Activated effector memory CD4-positive, alpha-beta T cell treated with Interleukin-2 at 50 U/mL for 16 hours (primary cell): ENCODE data around the gene ATXN2.
"Not testable (repeated sequence)": the region's sequence is repeated elsewhere in the genome, so short reads cannot be mapped to it uniquely, and the experiment has no call there.

Experiments used
- DNase-seq: peaks from one replicate; pipeline ENCODE4 v3.0.0-alpha.2; 2020

The ATXN2 gene

DNA sequence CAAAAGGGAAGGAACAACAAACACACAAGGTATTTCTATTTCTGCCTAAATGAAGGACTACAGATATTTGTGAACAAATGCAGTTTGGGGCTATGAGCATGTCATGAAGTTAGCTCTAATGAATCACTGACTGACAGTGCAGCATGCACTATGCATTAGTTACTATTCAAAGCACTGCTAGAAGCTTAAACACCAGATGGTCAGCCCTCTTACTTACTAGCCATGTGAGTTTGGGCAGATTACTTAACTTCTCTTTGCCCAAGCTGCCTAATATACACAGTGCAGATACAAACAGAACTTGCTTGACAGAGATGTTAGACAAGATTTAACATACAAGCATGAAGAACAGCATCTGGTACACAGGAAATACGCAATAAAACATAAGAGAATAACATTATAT, 96.0 kb downstream of the ATXN2 start:
- DNase-seq: no peak

GRCh38 chr12:111494676-111495075, 104.4 kb downstream of the ATXN2 start:
- DNase-seq: no peak

- not testable (repeated sequence) for DNase-seq
These were observed 106.1 kb downstream of the ATXN2 start for GRCh38 chr12:111492979-111493378.

DNA sequence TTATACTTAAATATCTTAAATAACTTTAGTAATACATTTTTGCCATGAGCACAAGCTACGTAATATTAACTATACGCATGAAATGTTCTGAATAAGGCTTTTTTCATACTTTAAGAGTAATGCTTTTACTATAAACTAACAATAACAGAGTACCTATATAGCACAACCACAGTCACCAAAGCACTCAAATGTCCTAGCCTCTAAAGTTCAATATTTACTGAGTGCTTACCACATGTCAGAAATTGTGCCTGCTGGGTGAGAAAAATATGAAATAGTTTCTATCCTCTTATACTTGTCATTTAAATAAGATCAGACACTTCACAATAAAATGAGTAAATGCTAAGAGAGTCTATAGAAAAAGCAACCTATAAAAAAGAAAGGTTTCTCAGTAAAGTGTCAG, 110.3 kb downstream of the ATXN2 start:
- no peak for DNase-seq

DNA sequence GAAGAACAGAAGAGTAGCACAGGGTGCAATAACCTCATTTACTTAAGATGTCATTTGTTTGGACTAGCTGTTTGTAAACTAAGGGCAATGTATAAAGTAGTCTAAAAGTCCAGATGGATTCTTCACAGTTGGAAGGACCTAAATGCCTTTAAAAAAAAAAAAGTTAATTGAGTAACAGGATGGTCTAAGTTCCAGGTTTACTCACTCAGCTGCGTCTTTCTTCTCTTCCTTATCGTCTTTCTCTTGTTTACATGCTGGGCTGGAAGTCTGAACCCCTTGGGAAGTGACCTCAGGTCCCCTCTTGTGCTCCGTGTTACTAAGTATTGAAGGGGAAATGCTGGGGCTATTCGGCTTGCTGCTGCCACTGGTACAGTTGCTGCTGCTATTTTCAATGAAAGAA, 110.8 kb downstream of the ATXN2 start:
- DNase-seq: no peak

- DNase-seq: no peak
These were observed 116.7 kb downstream of the ATXN2 start for GRCh38 chr12:111482462-111482861.

GRCh38 chr12:111471236-111471635, 127.9 kb downstream of the ATXN2 start:
- no peak for DNase-seq

DNA sequence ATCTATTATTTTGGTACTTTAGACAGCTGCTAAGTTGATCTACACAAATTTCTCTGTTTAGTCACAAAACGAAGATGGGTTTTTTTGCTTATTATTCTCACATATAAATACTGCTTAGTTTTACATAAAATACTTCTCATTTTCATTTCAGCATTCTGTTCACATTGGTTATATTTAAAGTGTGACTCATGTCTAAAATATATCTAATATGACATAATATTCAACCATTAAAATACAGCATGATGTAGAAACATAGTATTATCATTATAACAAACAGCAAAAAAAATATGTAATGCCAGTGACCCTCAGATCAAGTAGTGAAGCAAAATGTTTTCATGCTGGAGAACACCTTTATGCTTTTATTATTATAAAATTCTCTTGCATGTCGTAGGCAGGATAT, 129.7 kb downstream of the ATXN2 start:
- DNase-seq: no peak

GRCh38 chr12:111467857-111468241, 131.3 kb downstream of the ATXN2 start:
- DNase-seq: no peak

DNA sequence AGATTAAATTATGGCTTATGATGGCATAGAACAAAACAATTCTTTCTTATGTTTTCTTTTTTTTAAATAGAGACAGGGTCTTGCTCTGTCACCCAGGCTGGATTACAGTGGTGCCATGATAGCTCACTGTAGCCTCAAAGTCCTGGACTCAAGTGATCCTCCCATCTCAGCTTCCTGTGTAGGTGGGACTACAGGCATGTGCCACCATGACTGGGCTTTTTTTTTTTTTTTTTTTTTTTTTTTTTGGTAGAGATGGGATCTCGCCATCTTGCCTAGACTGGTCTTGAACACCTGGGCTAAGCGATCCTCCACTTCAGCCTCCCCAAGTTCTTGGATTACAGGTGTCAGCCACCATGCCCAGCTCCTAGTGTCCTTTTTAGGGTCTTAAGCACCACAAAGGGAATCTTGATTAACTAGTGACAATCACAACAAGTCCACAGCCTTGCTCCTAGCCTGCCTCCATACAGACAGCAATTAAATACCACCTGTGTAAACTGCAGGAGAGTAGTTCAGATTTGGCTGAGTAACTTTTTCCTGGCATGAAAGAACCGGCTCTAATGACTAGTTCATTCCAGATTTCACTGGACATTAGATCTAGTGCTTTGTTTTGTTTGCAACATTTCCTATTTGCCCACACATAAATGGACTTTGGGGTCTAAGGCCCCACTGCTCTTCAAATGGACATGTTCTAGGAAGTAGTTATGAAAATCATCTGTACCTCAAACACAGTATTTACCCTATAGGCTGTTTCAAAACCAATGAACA, 131.8 kb downstream of the ATXN2 start:
- DNase-seq: no peak

DNA sequence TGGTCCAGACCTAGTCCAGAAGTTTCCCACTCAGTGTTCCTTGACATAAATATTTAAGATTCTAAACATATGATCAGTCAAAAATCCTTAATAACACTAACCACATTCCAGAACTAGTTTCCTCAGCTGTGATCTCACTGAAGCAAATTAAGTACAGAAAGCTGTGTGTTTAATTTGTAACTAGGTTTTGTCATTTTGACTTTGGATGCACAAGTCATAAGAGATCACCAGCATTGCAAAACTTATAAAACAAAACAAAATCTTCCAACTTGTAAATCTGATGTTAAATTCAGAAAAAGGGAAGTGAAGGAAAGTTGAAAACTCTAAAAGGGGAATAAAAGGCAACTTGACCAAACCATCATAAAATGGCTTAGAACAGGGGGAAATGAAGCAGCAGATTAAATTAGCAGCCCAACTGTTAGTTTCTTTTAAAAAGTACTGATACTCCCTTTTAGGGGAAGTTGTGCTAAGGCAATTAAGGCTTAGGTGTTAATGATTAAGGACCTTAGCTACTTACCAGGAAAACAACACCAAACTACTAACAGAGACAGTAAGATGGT, 136.8 kb downstream of the ATXN2 start:
- DNase-seq: no peak

GRCh38 chr12:111460111-111460510, 139.0 kb downstream of the ATXN2 start:
- DNase-seq: not testable (repeated sequence)

- no peak for DNase-seq
These were observed 140.5 kb downstream of the ATXN2 start for GRCh38 chr12:111458546-111459172.

- no peak for DNase-seq
These were observed 141.5 kb downstream of the ATXN2 start for GRCh38 chr12:111457577-111457976.

GRCh38 chr12:111457071-111457470, 142.0 kb downstream of the ATXN2 start:
- DNase-seq: no peak

- no peak for DNase-seq
These were observed 143.4 kb downstream of the ATXN2 start for GRCh38 chr12:111455448-111456320.

DNA sequence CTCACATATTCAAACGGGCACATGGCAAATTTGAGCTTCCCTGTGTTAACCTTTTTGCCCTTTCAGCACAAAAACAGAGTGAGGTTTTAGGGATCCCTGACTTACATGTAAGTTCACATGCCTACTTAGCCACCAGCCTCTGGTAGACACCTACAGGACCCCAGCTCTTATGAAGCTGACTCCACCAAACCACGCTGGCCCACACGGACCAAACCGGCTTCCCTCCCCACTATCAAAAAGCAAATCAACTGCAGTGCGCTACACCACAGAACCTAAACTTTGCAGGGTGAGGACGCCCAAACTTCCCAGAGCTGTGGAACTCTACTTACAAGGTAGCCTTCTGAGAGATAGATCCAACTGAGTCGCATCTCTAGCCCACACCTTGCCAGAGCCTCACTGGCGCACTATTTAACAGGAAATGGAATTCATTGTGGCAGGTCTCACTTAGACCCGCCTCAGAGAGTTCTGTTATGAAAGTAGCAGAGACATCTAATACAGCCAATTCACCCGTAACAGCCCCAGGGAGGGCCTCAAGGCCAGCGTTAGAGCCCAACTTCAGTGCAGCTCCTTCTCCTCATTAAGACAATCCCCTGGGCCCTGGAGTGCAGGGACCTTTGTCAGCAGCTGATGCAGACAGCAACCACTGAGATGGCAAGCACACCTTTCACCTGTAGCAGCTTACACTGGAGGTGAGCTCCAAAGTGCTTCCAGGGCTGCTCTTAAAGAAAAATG, 144.2 kb downstream of the ATXN2 start:
- DNase-seq: no peak

DNA sequence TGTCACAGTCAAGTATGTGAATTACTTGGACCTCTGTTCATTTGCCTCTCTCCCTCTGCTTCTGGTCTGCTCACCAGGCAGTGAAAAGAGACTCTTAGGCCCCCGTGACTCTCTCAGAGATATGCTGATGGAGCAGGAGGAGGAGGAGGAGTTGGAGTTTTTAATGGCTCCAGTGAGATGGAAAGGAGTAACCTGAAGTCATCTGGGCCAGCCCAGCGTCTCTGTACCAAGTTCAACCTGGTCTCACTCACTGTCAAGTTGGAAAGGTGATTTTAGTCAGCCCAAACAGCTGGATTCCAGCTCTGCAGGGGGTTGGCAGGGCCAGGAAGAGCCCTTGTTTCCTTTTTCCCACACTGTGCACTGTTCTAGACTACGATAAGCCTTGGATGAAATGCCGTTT, 144.8 kb downstream of the ATXN2 start:
- DNase-seq: no peak

DNA sequence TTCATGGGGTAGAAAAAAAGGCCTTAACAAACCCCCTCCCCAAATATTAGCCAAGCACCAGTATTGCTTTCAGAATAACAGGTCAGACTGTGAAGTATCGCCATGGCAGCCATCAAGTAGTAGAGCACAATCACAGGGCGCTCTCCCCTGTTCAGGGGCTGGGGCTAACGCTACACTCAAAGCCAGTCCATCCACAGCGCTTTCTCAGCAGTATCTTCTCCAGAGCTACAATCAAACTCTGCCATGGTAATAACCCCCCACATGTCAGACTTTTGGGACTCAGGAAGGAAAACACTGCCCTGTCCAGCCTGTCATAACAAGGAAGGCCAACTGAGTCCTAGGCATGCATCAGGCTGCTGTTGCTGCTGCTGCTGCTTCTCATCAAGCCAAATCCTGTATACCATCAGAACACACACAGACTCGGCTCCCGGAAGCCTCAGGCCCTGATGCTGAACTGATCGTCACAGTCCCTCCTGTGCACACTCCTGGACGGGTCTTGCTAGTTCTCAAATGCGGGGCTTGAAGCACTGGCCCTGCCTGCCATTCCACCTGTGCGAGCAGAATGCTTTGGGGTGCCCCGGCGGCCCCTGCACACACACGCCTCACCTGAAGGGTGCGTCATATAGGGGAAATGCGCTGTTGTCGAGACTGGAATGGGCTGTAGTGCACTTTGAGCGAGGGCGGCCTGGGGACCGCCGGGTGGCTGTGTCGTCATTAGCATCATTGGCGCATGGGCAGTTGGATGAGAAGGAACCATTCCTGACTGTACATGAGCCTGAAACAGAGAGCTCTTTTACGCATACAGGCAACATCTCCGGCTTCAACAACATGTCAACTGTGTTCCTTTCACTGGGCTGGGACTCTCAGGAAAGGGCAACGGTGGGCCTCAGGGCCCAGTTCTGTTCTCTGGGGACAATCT, 145.8 kb downstream of the ATXN2 start:
- DNase-seq: no peak

GRCh38 chr12:111451649-111452129, 147.4 kb downstream of the ATXN2 start:
- no peak for DNase-seq

GRCh38 chr12:111451232-111451631, 147.9 kb downstream of the ATXN2 start:
- no peak for DNase-seq
